ENCODE results near the gene APLF. TPM values are rescaled to one million over a fixed set of nuclear protein-coding genes. Genes with fewer than 3 reads are reported as not detected.
"Not testable (repeated sequence)": the region's sequence is repeated elsewhere in the genome, so short reads cannot be mapped to it uniquely, and the experiment has no call there.

Gene APLF
- total and polyA plus RNA-seq, 8 donors = 0.85 to 4.2 (median 1.9) TPM

- 55 to 58% methylated on average over 1 of the region's 1 CpG for WGBS, 2 donors
- intact Hi-C loops (cut with DNase I) = no loop called here
- Histone ChIP-seq H3K4me3 (no peak overlapping the region), H3K27ac (no peak overlapping the region), H3K36me3 (no peaks in the 10 kb centered on the region), H3K4me1 (peaks cover 5 to 8% (median 5%) of the 10 kb centered on the region in 3 donors), H3K27me3 (no peaks in the 10 kb centered on the region), H3K9me3 (no peaks in the 10 kb centered on the region)
- no peak for TF ChIP-seq CTCF (IDR thresholded peaks at IDR 0.05)
- FAIRE-seq (no peak), DNase-seq (no peak), ATAC-seq (no peak)
These were observed 9.1 kb downstream of the APLF start for GRCh38 chr2:68476454-68476853.

- Histone ChIP-seq H3K4me3 (no peak overlapping the region), H3K36me3 (no peaks in the 10 kb centered on the region), H3K27ac (no peak overlapping the region), H3K27me3 (no peaks in the 10 kb centered on the region), H3K4me1 (peaks cover 5 to 8% (median 5%) of the 10 kb centered on the region in 3 donors), H3K9me3 (no peaks in the 10 kb centered on the region)
- WGBS, 2 donors = 96 to 100% methylated on average over 1 of the region's 1 CpG
- no peak for FAIRE-seq
- no peak for TF ChIP-seq CTCF (IDR thresholded peaks at IDR 0.05)
- DNase-seq = no peak
- ATAC-seq = no peak
- intact Hi-C loops (cut with DNase I) = no loop called here
These were observed 11.3 kb downstream of the APLF start for GRCh38 chr2:68478688-68479087.

GRCh38 chr2:68482296-68482820 lies 15.0 kb downstream of the APLF start:
- Histone ChIP-seq H3K27me3 (no peaks in the 10 kb centered on the region), H3K4me3 (no peak overlapping the region), H3K36me3 (no peaks in the 10 kb centered on the region), H3K4me1 (no peaks in the 10 kb centered on the region), H3K27ac (no peak overlapping the region), H3K9me3 (no peaks in the 10 kb centered on the region)
- DNase-seq = no peak
- intact Hi-C loops (cut with DNase I) = no loop called here
- TF ChIP-seq CTCF (IDR thresholded peaks at IDR 0.05) = no peak
- no peak for FAIRE-seq
- ATAC-seq = no peak
- 77 to 82% methylated on average over 2 of the region's 2 CpGs for WGBS, 2 donors

- no peaks in the 10 kb centered on the region for H3K27me3 ChIP-seq
- DNase-seq (no peak), FAIRE-seq (no peak), ATAC-seq (no peak)
- no peak overlapping the region for H3K4me3 ChIP-seq
- no peaks in the 10 kb centered on the region for H3K9me3 ChIP-seq
- WGBS, 2 donors = 82 to 88% methylated on average over 3 of the region's 3 CpGs
- no peak overlapping the region for H3K27ac ChIP-seq
- intact Hi-C loops (cut with DNase I) = no loop called here
- no peaks in the 10 kb centered on the region for H3K4me1 ChIP-seq
- no peaks in the 10 kb centered on the region for H3K36me3 ChIP-seq
- TF ChIP-seq CTCF (IDR thresholded peaks at IDR 0.05) = no peak
These were observed 15.6 kb downstream of the APLF start for GRCh38 chr2:68483011-68483410.

- TF ChIP-seq CTCF (IDR thresholded peaks at IDR 0.05) = peak; percentile 14 to 55 (median 41)
- H3K27me3 ChIP-seq = no peaks in the 10 kb centered on the region
- ATAC-seq = peak in 3 of 4 donors; percentile 74 to 81 (median 75)
- 34 to 42% methylated on average over 3 of the region's 3 CpGs for WGBS, 2 donors
- no peak for DNase-seq
- peaks cover 0 to 4% (median 0%) of the 10 kb centered on the region in 3 donors for H3K4me1 ChIP-seq
- FAIRE-seq = peak; percentile 95
- no peaks in the 10 kb centered on the region for H3K36me3 ChIP-seq
- no peak overlapping the region for H3K4me3 ChIP-seq
- no peaks in the 10 kb centered on the region for H3K9me3 ChIP-seq
- intact Hi-C loops (cut with DNase I) = no loop called here
- H3K27ac ChIP-seq = no peak overlapping the region
These were observed 20.5 kb downstream of the APLF start for GRCh38 chr2:68487773-68488355.

GRCh38 chr2:68488605-68489004 lies 21.2 kb downstream of the APLF start:
- H3K4me3 ChIP-seq; DNase-seq; FAIRE-seq; ATAC-seq; H3K4me1 ChIP-seq; H3K36me3 ChIP-seq; H3K9me3 ChIP-seq; intact Hi-C loops (cut with DNase I); H3K27ac ChIP-seq; H3K27me3 ChIP-seq: not testable (repeated sequence)
- WGBS, 2 donors = 68 to 73% methylated on average over 1 of the region's 1 CpG
